Subcutaneous abdominal adipose tissue (tissue), 5 donors: ENCODE measurements around the gene GALNT18.

Experiments
- H3K27ac ChIP-seq: one replicate; pipeline ENCODE4 v1.7.0; 2013; ENCODE audit warnings: low read depth, mild to moderate bottlenecking, inconsistent platforms, low read length, moderate library complexity
- H3K27me3 ChIP-seq, 5 donors: one replicate each; pipeline ENCODE4 v1.7.0; 2013; ENCODE audit warnings: low read length in 5 of 5, inconsistent platforms in 1 of 5; ENCODE audit not compliant: control insufficient read depth in 5 of 5, insufficient read depth in 4 of 5
- H3K36me3 ChIP-seq, 5 donors: one replicate each; pipeline ENCODE4 v1.7.0; 2013; ENCODE audit warnings: low read length in 5 of 5; ENCODE audit not compliant: control insufficient read depth in 5 of 5, insufficient read depth in 5 of 5
- H3K4me1 ChIP-seq, 5 donors: one replicate each; pipeline ENCODE4 v1.7.0; 2013; ENCODE audit warnings: low read length in 5 of 5, mild to moderate bottlenecking in 3 of 5, moderate library complexity in 1 of 5; ENCODE audit not compliant: control insufficient read depth in 5 of 5, insufficient read depth in 5 of 5
- H3K4me3 ChIP-seq, 5 donors: one replicate each; pipeline ENCODE4 v1.7.0; 2013; ENCODE audit warnings: low read length in 5 of 5, low read depth in 1 of 5
- H3K9ac ChIP-seq, 5 donors: one replicate each; pipeline ENCODE4 v1.7.0; 2013; ENCODE audit warnings: low read length in 5 of 5, mild to moderate bottlenecking in 4 of 5, moderate library complexity in 3 of 5
- H3K9me3 ChIP-seq, 5 donors: one replicate each; pipeline ENCODE4 v1.7.0; 2013; ENCODE audit warnings: low read length in 5 of 5; ENCODE audit not compliant: control insufficient read depth in 5 of 5
- donor health status: healthy.
- donor health status: healthy.
- donor health status: healthy.
- donor health status: healthy.
- donor health status: healthy.

The GALNT18 gene

GRCh38 chr11:11463405-11463804 lies 158.4 kb downstream of the GALNT18 start:
- Histone ChIP-seq H3K4me3 (no peak overlapping the region), H3K36me3 (no peaks in the 10 kb centered on the region), H3K9ac (no peak overlapping the region), H3K27me3 (peaks cover 0 to 6% (median 0%) of the 10 kb centered on the region in 5 donors), H3K27ac (no peak overlapping the region), H3K4me1 (peaks cover 0 to 23% (median 4%) of the 10 kb centered on the region in 5 donors), H3K9me3 (peaks cover 0 to 6% (median 5%) of the 10 kb centered on the region in 5 donors)

- H3K36me3 ChIP-seq = no peaks in the 10 kb centered on the region
- H3K27ac ChIP-seq = no peak overlapping the region
- H3K27me3 ChIP-seq = peaks cover 0 to 6% (median 0%) of the 10 kb centered on the region in 5 donors
- H3K4me3 ChIP-seq = no peak overlapping the region
- no peak overlapping the region for H3K9ac ChIP-seq
- peaks cover 0 to 6% (median 5%) of the 10 kb centered on the region in 5 donors for H3K9me3 ChIP-seq
- peaks cover 0 to 21% (median 4%) of the 10 kb centered on the region in 5 donors for H3K4me1 ChIP-seq
Measured at GRCh38 chr11:11461473-11461872, 160.3 kb downstream of the GALNT18 start.

- H3K4me1 ChIP-seq = peaks cover 0 to 24% (median 4%) of the 10 kb centered on the region in 5 donors
- H3K9ac ChIP-seq = no peak overlapping the region
- peaks cover 0 to 6% (median 5%) of the 10 kb centered on the region in 5 donors for H3K9me3 ChIP-seq
- no peak overlapping the region for H3K27ac ChIP-seq
- peaks cover 0 to 6% (median 0%) of the 10 kb centered on the region in 5 donors for H3K27me3 ChIP-seq
- H3K4me3 ChIP-seq = no peak overlapping the region
- H3K36me3 ChIP-seq = no peaks in the 10 kb centered on the region
Measured at GRCh38 chr11:11459578-11459977, 162.2 kb downstream of the GALNT18 start.

GRCh38 chr11:11458485-11458884 lies 163.3 kb downstream of the GALNT18 start:
- no peak overlapping the region for H3K4me3 ChIP-seq

GRCh38 chr11:11458001-11458400 lies 163.8 kb downstream of the GALNT18 start:
- Histone ChIP-seq H3K36me3 (no peaks in the 10 kb centered on the region), H3K27me3 (peaks cover 0 to 6% (median 0%) of the 10 kb centered on the region in 5 donors), H3K4me1 (peaks cover 0 to 20% (median 0%) of the 10 kb centered on the region in 5 donors), H3K9ac (no peak overlapping the region), H3K9me3 (peaks cover 0 to 6% (median 5%) of the 10 kb centered on the region in 5 donors), H3K4me3 (no peak overlapping the region), H3K27ac (no peak overlapping the region)

More at GRCh38 chr11:11458485-11458884, 163.3 kb downstream of the GALNT18 start:
- Histone ChIP-seq H3K4me1 (peaks cover 0 to 24% (median 3%) of the 10 kb centered on the region in 5 donors), H3K9ac (no peak overlapping the region), H3K36me3 (no peaks in the 10 kb centered on the region), H3K27me3 (peaks cover 0 to 6% (median 0%) of the 10 kb centered on the region in 5 donors), H3K27ac (no peak overlapping the region), H3K9me3 (peaks cover 0 to 6% (median 5%) of the 10 kb centered on the region in 5 donors)

- peaks cover 0 to 6% (median 5%) of the 10 kb centered on the region in 5 donors for H3K9me3 ChIP-seq
- peaks cover 0 to 6% (median 0%) of the 10 kb centered on the region in 5 donors for H3K27me3 ChIP-seq
- H3K4me1 ChIP-seq = peaks cover 0 to 20% (median 0%) of the 10 kb centered on the region in 5 donors
- no peak overlapping the region for H3K9ac ChIP-seq
- H3K27ac ChIP-seq = no peak overlapping the region
- H3K36me3 ChIP-seq = no peaks in the 10 kb centered on the region
- no peak overlapping the region for H3K4me3 ChIP-seq
Measured at GRCh38 chr11:11456866-11457265, 164.9 kb downstream of the GALNT18 start.

GRCh38 chr11:11454671-11455223 lies 167.1 kb downstream of the GALNT18 start:
- H3K9me3 ChIP-seq = peaks cover 0 to 3% (median 2%) of the 10 kb centered on the region in 5 donors
- no peaks in the 10 kb centered on the region for H3K36me3 ChIP-seq
- H3K27me3 ChIP-seq = peaks cover 0 to 3% (median 0%) of the 10 kb centered on the region in 5 donors
- H3K4me1 ChIP-seq = peaks cover 0 to 3% (median 0%) of the 10 kb centered on the region in 5 donors
- H3K9ac ChIP-seq = no peak overlapping the region
- H3K27ac ChIP-seq = no peak overlapping the region
- H3K4me3 ChIP-seq = no peak overlapping the region

- no peaks in the 10 kb centered on the region for H3K9me3 ChIP-seq
- no peak overlapping the region for H3K9ac ChIP-seq
- H3K27me3 ChIP-seq = peaks cover 0 to 2% (median 0%) of the 10 kb centered on the region in 5 donors
- H3K4me1 ChIP-seq = peaks cover 0 to 3% (median 0%) of the 10 kb centered on the region in 5 donors
- no peak overlapping the region for H3K27ac ChIP-seq
- H3K4me3 ChIP-seq = no peak overlapping the region
- no peaks in the 10 kb centered on the region for H3K36me3 ChIP-seq
Measured at GRCh38 chr11:11451501-11452005, 170.3 kb downstream of the GALNT18 start.

GRCh38 chr11:11450744-11451362 lies 171.0 kb downstream of the GALNT18 start:
- H3K27me3 ChIP-seq = peaks cover 0 to 4% (median 0%) of the 10 kb centered on the region in 5 donors
- H3K4me1 ChIP-seq = peaks cover 0 to 3% (median 0%) of the 10 kb centered on the region in 5 donors
- H3K9me3 ChIP-seq = no peaks in the 10 kb centered on the region
- H3K27ac ChIP-seq = no peak overlapping the region
- no peak overlapping the region for H3K9ac ChIP-seq
- no peaks in the 10 kb centered on the region for H3K36me3 ChIP-seq
- H3K4me3 ChIP-seq = no peak overlapping the region

GRCh38 chr11:11449327-11449726 lies 172.5 kb downstream of the GALNT18 start:
- no peak overlapping the region for H3K9ac ChIP-seq
- peaks cover 0 to 4% (median 0%) of the 10 kb centered on the region in 5 donors for H3K27me3 ChIP-seq
- peaks cover 0 to 5% (median 0%) of the 10 kb centered on the region in 5 donors for H3K4me1 ChIP-seq
- no peaks in the 10 kb centered on the region for H3K36me3 ChIP-seq
- H3K9me3 ChIP-seq = no peaks in the 10 kb centered on the region
- no peak overlapping the region for H3K27ac ChIP-seq
- no peak overlapping the region for H3K4me3 ChIP-seq
